Mesenteric fat pad (tissue), 1 donor: ENCODE results near the gene ACP3. TPM values are rescaled to one million over a fixed set of nuclear protein-coding genes. Genes with fewer than 3 reads are reported as not detected.

Experiments
- DNase-seq: peaks from one replicate; pipeline ENCODE4 v3.0.0-alpha.2; 2020; ENCODE audit warnings: low spot score
- total RNA-seq: library from RNA; stranded (reverse); fragmentation: NEBNext Ultra II Directional; extraction: Animal tissue kit (Norgen Biotek cat#: 25700); gene quantifications from one replicate; pipeline ENCODE4 v1.2.1, GENCODE V29; 2021
- donor health status: DM: yes; HTN: yes; CAD: no.

ACP3 gene
- total RNA-seq, 1 donor from 2014 or later: 2.5 TPM

DNA sequence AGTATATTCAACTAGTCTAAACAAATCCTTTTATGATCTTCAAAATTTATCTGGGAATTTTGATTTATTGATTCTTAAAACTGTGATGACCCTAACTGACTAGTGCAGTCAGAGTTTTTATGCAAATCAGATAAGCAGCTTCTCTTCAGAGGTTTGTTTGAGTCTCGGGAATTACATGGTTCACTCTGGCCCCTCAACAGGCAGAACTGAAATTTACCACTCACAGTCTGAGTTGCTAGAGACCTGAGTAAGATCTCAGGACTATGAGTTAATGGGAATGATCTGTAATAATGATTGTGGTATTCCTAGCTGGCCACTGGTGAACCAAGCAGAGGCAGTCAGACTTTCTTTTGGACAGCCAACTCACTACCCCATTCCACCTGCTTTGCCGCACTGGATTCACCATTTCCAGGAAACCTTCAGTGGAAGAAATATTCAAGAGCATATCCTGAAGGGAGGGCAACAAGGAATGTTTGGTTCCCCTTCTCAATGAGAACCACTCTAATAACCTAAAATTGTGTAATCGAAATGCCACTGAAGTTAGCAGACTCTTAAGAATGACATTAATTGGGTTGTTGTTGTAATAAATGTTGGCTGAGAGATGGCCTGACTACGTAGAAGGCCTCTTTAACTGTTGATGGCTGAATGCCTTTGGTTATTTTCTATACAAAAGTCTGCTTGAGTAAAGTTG lies 88.5 kb downstream of the ACP3 start:
- no peak for DNase-seq

DNA sequence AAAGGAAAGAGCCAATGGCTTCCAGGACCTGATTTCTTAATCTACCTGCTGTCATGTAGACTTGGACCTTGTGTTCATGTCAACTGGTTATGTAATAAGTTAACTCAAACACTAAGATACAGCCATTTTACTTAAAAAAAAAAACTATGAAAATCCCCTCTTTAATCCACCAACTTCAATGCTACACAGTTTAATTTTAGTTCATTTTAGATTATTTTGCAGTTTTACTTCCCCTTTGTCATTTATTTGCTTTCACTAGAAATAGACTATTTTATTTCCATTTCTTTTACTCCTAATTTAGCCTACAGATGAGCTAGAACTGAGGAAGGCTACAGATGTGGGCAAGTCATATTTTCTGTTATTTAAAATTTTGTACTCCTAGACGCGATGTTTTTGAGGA lies 89.4 kb downstream of the ACP3 start:
- no peak for DNase-seq

DNA sequence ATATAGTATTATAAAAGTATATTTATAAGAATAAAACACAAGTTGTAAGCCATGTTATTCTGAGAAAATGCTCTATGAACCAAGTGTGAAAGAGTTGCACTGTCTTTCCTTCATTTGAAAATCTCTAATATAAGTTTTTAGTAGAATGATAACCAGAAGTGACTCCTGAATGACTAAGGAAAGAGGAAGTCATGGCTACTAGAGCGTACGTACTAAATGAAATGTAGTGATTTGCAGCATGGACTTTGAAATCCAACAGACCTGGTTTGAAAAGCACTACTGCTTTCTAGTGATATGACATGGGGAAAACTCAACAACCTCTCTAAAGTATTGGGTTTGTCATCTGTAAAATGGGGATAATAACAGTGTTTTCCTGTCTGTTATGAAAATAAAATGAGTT lies 89.8 kb downstream of the ACP3 start:
- no peak for DNase-seq

Other genes starting within 250 kb of the ACP3 start
- 45.5 TPM for gene DNAJC13, start 100.1 kb downstream of the ACP3 start, total RNA-seq